OCI-LY3 (cell line): ENCODE data around the gene ENTPD2.

ENCODE experiments used
- CTCF ChIP-seq: fragments of 200-600, 300-600 bp; sonication (generic); IDR thresholded peaks from 2 replicates; pipeline ENCODE4 v1.5.1; 2014; ENCODE audit warnings: antibody characterized with exemption, low read length, low read depth
- EZH2phosphoT487 ChIP-seq: fragments of 200-600 bp; shearing (Covaris generic); IDR thresholded peaks from 2 replicates; pipeline ENCODE4 v1.6.1; 2018; ENCODE audit warnings: antibody characterized with exemption, mixed run types, low read depth

DNA sequence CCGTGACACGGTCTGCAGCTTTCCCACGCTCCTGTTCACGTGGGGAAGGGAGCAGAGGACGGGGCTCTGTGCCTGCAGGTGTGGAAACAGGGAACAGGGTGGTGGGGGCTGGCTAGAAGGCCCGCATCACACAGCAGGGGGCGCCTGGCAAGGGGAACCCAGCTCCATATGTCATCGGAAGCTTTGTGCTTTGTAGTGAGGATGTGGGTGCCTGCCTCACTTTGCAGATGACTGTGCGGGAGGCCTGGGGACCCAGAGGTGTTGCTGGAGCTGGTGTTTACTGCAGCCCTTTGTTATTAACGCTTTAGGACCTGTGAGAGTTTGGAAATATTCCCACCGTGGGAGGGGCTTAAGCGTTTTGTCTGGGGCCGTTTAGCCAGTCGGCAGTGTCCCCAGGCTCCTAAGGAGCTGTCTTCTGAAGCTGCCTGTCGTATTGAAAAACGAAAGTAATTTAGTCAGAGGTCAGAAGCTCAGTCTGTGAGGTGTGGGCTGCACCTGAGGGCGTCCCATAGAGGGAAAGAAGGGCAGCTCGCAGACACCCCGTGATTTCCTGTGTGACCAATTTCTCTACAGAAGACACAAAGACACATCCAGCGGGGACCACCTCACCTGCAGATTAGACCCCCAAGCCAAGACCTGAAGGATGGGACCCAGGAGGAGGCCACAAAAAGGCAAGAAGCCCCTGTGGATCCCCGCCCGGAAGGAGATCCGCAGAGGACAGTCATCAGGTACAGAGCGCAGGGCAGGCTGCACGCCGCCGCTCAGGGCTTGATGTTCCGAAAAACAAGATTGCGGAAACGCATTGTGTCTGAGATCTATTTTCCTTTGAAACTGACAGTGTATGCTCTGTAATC, 42.0 kb upstream of the ENTPD2 start:
- TF ChIP-seq CTCF (peak; percentile 66), EZH2phosphoT487 (no peak)
